ENCODE measurements around the gene ENG.
"Not testable (repeated sequence)": the region's sequence is repeated elsewhere in the genome, so short reads cannot be mapped to it uniquely, and the experiment has no call there.

Gene ENG

GRCh38 chr9:127878001-127878651 is 23.7 kb upstream of the ENG start:
- no peak for DNase-seq

- DNase-seq = no peak
These were observed 23.1 kb upstream of the ENG start, which contains the start of gene AK1 for GRCh38 chr9:127877566-127877998. AK1 (minus strand) TSS chr9:127877675; CDS start chr9:127874617, 3,058 bp downstream.

- DNase-seq = no peak
These were observed 22.5 kb upstream of the ENG start for GRCh38 chr9:127876764-127877562.

GRCh38 chr9:127876026-127876763 is 21.7 kb upstream of the ENG start:
- no peak for DNase-seq

GRCh38 chr9:127875306-127875966 is 21.0 kb upstream of the ENG start:
- DNase-seq = no peak

- DNase-seq = no peak
These were observed 20.1 kb upstream of the ENG start for GRCh38 chr9:127874301-127875221.

- DNase-seq = no peak
These were observed 19.4 kb upstream of the ENG start for GRCh38 chr9:127873886-127874285.

- no peak for DNase-seq
These were observed 18.8 kb upstream of the ENG start for GRCh38 chr9:127873223-127873691.

- DNase-seq = no peak
These were observed 18.1 kb upstream of the ENG start for GRCh38 chr9:127872369-127873222.

GRCh38 chr9:127871531-127871930 is 17.1 kb upstream of the ENG start:
- no peak for DNase-seq

GRCh38 chr9:127870887-127871286 is 16.4 kb upstream of the ENG start:
- no peak for DNase-seq

GRCh38 chr9:127870153-127870491 is 15.7 kb upstream of the ENG start:
- not testable (repeated sequence) for DNase-seq

GRCh38 chr9:127869310-127870152 is 15.1 kb upstream of the ENG start:
- peak; percentile 86 for DNase-seq

GRCh38 chr9:127868278-127868902 is 13.9 kb upstream of the ENG start:
- no peak for DNase-seq

GRCh38 chr9:127867356-127868277 is 13.2 kb upstream of the ENG start:
- DNase-seq = no peak

GRCh38 chr9:127866535-127866934 is 12.1 kb upstream of the ENG start:
- no peak for DNase-seq

GRCh38 chr9:127865645-127866464 is 11.4 kb upstream of the ENG start:
- DNase-seq = peak; percentile 42

Data from hematopoietic multipotent progenitor cell treated with erythropoietin and hydrocortisone succinate and interleukin-3 and kit ligand, for 8 days (in vitro differentiated cells).